OCI-LY1 (cell line): ENCODE results near the gene FEZ2.

Experiments used
- CTCF ChIP-seq: fragments of 200-600 bp; sonication (generic), shearing (Covaris generic); IDR thresholded peaks from 2 replicates; pipeline ENCODE4 v1.5.1; 2017; ENCODE audit warnings: mild to moderate bottlenecking, antibody characterized with exemption, low read length, moderate library complexity, mixed read lengths
- EZH2 ChIP-seq: fragments of 200-600 bp; sonication (generic), shearing (Covaris generic); IDR thresholded peaks from 2 replicates; pipeline ENCODE4 v1.8.0; 2017; ENCODE audit warnings: borderline replicate concordance, mixed run types, mild to moderate bottlenecking, antibody characterized with exemption, low read length, moderate library complexity, mixed read lengths

GRCh38 chr2:36597532-36598377, at the start of gene FEZ2:
- TF ChIP-seq CTCF (no peak), EZH2 (no peak)
